Measurements from ENCODE around the gene ELF5. TPM values are rescaled to one million over a fixed set of nuclear protein-coding genes. Genes with fewer than 3 reads are reported as not detected.

ELF5 gene
- total and polyA plus RNA-seq, 2 donors (not counting 3 experiments of a cell fraction or from before 2014, with no cell fraction given) = not detected

GRCh38 chr11:34447044-34447443 is 66.5 kb downstream of the ELF5 start:
- intact Hi-C loops (cut with micrococcal nuclease) (no loop called here), dilution Hi-C loops (cut with MboI; ENCODE audit: extremely low pct_ligation_motif_present, low sequenced_read_pairs) (no loop called here)
- no peak for FAIRE-seq
- no peak for DNase-seq (ENCODE audit: low read depth, low spot score)
- Histone ChIP-seq H4K20me1 (replicated peaks; ENCODE audit: control insufficient read depth, extremely low read depth, insufficient read depth, low read length) (no peaks in the 10 kb centered on the region), H3K9ac (replicated peaks; ENCODE audit: extremely low read depth, insufficient read depth, low read length) (no peak overlapping the region), H3K36me3 (ENCODE audit: control insufficient read depth in 2 of 2, extremely low read depth in 1 of 2, insufficient read depth in 2 of 2, low read length in 2 of 2) (peaks cover 3 to 6% of the 10 kb centered on the region in 2 experiments), H2AFZ (ENCODE audit: low read depth, low read length) (no peak overlapping the region), H3K4me1 (ENCODE audit: control insufficient read depth, extremely low read depth, insufficient read depth, low read length) (no peaks in the 10 kb centered on the region), H3K9me1 (replicated peaks; ENCODE audit: control insufficient read depth, extremely low read depth, insufficient read depth, low read length) (no peaks in the 10 kb centered on the region), H3K4me3 (replicated peaks in 1 of 3; ENCODE audit: insufficient read depth in 1 of 3, low read depth in 1 of 3, low read length in 3 of 3) (no peak overlapping the region), H3K27ac (ENCODE audit: insufficient read depth, low read depth, low read length) (no peak overlapping the region), H3K4me2 (ENCODE audit: insufficient read depth, low read length) (no peak overlapping the region), H3K9me3 (replicated peaks; ENCODE audit: control insufficient read depth, insufficient read depth, low read length) (no peaks in the 10 kb centered on the region), H3K27me3 (ENCODE audit: control insufficient read depth in 2 of 2, insufficient read depth in 2 of 2, low read length in 2 of 2) (no peaks in the 10 kb centered on the region), H3K79me2 (ENCODE audit: control insufficient read depth, insufficient read depth, low read length) (peaks cover 2% of the 10 kb centered on the region)
- BruUV-seq (replicated peaks) = no TSS peak
- ChIA-PET POLR2A (no interaction called here), CTCF (interaction anchor here (0.8 to 1.1 kb wide), 2 partner anchors 8 to 14 kb away, joined by 4 read pairs; no protein-coding TSS in a partner anchor)
- TF ChIP-seq MAX (IDR thresholded peaks at IDR 0.05; ENCODE audit: insufficient read depth, insufficient read length) (no peak), CTCF (IDR thresholded peaks at IDR 0.05; ENCODE audit: extremely low read depth in 1 of 2, insufficient read depth in 1 of 2, low read depth in 1 of 2, low read length in 2 of 2) (no peak)

GRCh38 chr11:34446386-34446785 is 67.2 kb downstream of the ELF5 start:
- Histone ChIP-seq H3K9me1 (replicated peaks; ENCODE audit: control insufficient read depth, extremely low read depth, insufficient read depth, low read length) (no peaks in the 10 kb centered on the region), H4K20me1 (replicated peaks; ENCODE audit: control insufficient read depth, extremely low read depth, insufficient read depth, low read length) (no peaks in the 10 kb centered on the region), H3K27me3 (ENCODE audit: control insufficient read depth in 2 of 2, insufficient read depth in 2 of 2, low read length in 2 of 2) (no peaks in the 10 kb centered on the region), H3K4me1 (ENCODE audit: control insufficient read depth, extremely low read depth, insufficient read depth, low read length) (no peaks in the 10 kb centered on the region), H3K4me2 (ENCODE audit: insufficient read depth, low read length) (no peak overlapping the region), H3K9ac (replicated peaks; ENCODE audit: extremely low read depth, insufficient read depth, low read length) (no peak overlapping the region), H3K27ac (ENCODE audit: insufficient read depth, low read depth, low read length) (no peak overlapping the region), H3K4me3 (replicated peaks in 1 of 3; ENCODE audit: insufficient read depth in 1 of 3, low read depth in 1 of 3, low read length in 3 of 3) (no peak overlapping the region), H2AFZ (ENCODE audit: low read depth, low read length) (no peak overlapping the region), H3K79me2 (ENCODE audit: control insufficient read depth, insufficient read depth, low read length) (peaks cover 2% of the 10 kb centered on the region), H3K36me3 (ENCODE audit: control insufficient read depth in 2 of 2, extremely low read depth in 1 of 2, insufficient read depth in 2 of 2, low read length in 2 of 2) (peaks cover 3 to 6% of the 10 kb centered on the region in 2 experiments), H3K9me3 (replicated peaks; ENCODE audit: control insufficient read depth, insufficient read depth, low read length) (no peaks in the 10 kb centered on the region)
- intact Hi-C loops (cut with micrococcal nuclease) (no loop called here), dilution Hi-C loops (cut with MboI; ENCODE audit: extremely low pct_ligation_motif_present, low sequenced_read_pairs) (no loop called here)
- no peak for TF ChIP-seq JUN (IDR thresholded peaks at IDR 0.05; ENCODE audit: borderline replicate concordance, insufficient read depth, insufficient read length, low read depth)
- no peak for TF ChIP-seq POLR2A (IDR thresholded peaks at IDR 0.05; ENCODE audit: low read depth, low read length)
- no peak for TF ChIP-seq EZH2 (IDR thresholded peaks at IDR 0.05; ENCODE audit: borderline replicate concordance, low read depth, low read length, severe bottlenecking)
- TF ChIP-seq POLR2AphosphoS5 (IDR thresholded peaks at IDR 0.05; ENCODE audit: insufficient read depth, low read depth, low read length) = no peak
- TF ChIP-seq MYC (IDR thresholded peaks at IDR 0.05; ENCODE audit: low read depth, low read length) = no peak
- no peak for TF ChIP-seq GATA2 (IDR thresholded peaks at IDR 0.05; ENCODE audit: insufficient read depth, insufficient read length, low read depth, low read length)
- no peak for FAIRE-seq
- ChIA-PET CTCF (interaction anchor here (1.1 kb wide), 1 partner anchor 9 kb away, joined by 4 read pairs; no protein-coding TSS in a partner anchor), POLR2A (no interaction called here)
- no TSS peak for BruUV-seq (replicated peaks)
- no peak for DNase-seq (ENCODE audit: low read depth, low spot score)

Data from endothelial cell of umbilical vein (primary cell).